OCI-LY7 (cell line): Measurements from ENCODE around the gene ZDHHC22.

Source experiments
- EZH2phosphoT487 ChIP-seq: fragments of 200-600 bp; sonication (generic); IDR thresholded peaks from 2 replicates; pipeline ENCODE4 v1.6.1; 2018; ENCODE audit warnings: low read depth, borderline replicate concordance, mild to moderate bottlenecking, mixed run types, antibody characterized with exemption, low read length, moderate library complexity, mixed read lengths
- TF ChIP-seq, protein P1 (sequence below): fragments of 200-600 bp; sonication (generic); conservative IDR thresholded peaks from 2 replicates; pipeline ENCODE4 v1.5.1; 2014; ENCODE audit warnings: mild to moderate bottlenecking, antibody characterized with exemption, low read length, moderate library complexity, mixed read lengths

DNA sequence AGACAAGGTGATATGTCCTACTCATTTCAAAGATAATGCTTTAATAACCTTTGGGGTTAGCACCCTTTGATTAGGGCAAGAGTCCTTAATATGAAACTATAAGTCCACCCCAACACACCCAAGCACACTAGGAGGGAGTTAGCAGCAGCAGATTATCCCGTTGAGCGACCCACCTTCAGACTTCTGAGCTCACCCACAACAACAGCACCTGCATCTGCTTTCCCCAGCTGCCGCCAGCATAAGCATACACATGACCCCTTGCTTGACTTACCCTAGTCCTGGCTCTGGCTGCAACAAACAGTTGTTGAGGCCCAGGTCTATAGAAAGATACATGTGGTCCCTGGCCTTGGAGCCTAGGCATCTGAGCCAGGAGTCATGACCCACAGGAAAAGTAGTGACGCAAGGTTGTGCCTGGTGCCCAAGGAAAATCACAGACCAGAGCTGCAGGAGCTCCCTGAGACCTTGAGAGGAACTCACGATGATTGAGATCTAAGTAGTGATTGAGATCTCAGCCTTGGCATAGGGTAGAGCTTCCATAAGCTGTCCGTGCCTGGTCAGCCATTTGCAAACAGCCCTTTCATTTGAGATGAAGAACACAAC, 19.0 kb downstream of the ZDHHC22 start:
- TF ChIP-seq, protein P1, sequence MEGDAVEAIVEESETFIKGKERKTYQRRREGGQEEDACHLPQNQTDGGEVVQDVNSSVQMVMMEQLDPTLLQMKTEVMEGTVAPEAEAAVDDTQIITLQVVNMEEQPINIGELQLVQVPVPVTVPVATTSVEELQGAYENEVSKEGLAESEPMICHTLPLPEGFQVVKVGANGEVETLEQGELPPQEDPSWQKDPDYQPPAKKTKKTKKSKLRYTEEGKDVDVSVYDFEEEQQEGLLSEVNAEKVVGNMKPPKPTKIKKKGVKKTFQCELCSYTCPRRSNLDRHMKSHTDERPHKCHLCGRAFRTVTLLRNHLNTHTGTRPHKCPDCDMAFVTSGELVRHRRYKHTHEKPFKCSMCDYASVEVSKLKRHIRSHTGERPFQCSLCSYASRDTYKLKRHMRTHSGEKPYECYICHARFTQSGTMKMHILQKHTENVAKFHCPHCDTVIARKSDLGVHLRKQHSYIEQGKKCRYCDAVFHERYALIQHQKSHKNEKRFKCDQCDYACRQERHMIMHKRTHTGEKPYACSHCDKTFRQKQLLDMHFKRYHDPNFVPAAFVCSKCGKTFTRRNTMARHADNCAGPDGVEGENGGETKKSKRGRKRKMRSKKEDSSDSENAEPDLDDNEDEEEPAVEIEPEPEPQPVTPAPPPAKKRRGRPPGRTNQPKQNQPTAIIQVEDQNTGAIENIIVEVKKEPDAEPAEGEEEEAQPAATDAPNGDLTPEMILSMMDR: no peak
- no peak for TF ChIP-seq EZH2phosphoT487
